ENCODE data around the gene LRP6. TPM values are rescaled to one million over a fixed set of nuclear protein-coding genes. Genes with fewer than 3 reads are reported as not detected.

Gene LRP6
- total and polyA plus RNA-seq, 5 donors = 4.0 to 23.9 (median 20.8) TPM

DNA sequence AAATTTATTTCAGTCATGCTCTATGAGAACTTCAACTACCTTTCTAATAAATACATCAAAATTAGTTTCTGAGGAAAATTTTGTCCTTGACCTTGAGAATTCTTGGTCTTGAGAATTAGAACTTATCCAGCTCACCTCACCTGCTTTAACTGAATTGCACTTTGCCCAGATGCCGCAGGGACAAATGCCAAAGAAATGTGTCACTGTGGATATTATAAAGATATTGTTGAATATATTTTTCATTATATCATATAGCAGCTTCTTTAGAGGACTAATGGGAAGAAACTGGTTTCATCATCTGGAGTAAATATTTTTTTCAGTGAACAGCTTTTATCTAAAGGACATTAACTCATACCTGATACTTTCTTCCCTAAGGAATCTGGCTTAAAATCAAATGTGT is 54.1 kb downstream of the LRP6 start:
- WGBS = 99% methylated on average over 1 of the region's 1 CpG
- Histone ChIP-seq H3K9me3 (ENCODE audit: control insufficient read depth, low read length) (no peaks in the 10 kb centered on the region), H3K4me3 (ENCODE audit: low read length) (no peak overlapping the region), H3K27me3 (ENCODE audit: control insufficient read depth, insufficient read depth) (no peaks in the 10 kb centered on the region), H3K27ac (ENCODE audit: low read length) (no peak overlapping the region), H3K4me1 (ENCODE audit: control insufficient read depth, insufficient read depth, low read length) (peaks cover 1% of the 10 kb centered on the region)
- intact Hi-C loops (cut with DNase I) = no loop called here
- DNase-seq (no peak), ATAC-seq (no peak)

DNA sequence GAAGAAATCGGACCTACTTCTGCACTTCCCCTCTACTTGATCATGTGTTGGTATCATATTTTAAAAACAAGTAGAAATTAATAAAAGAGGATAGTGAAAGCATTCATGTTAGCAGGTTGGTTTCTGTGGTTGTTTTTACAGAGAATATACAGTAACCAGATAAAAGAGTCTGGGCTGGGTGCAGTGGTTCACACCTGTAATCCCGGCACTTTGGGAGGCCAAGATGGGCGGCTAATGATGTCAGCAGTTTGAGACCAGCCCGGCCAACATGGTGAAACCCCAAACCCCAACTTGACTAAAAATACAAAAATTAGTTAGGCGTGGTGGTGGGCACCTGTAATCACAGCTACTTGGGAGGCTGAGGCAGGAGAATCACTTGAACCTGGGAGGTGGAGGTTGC is 55.9 kb downstream of the LRP6 start:
- no peak overlapping the region for H3K27ac ChIP-seq (ENCODE audit: low read length)
- no peaks in the 10 kb centered on the region for H3K9me3 ChIP-seq (ENCODE audit: control insufficient read depth, low read length)
- WGBS = 91% methylated on average over 5 of the region's 5 CpGs
- no peaks in the 10 kb centered on the region for H3K4me1 ChIP-seq (ENCODE audit: control insufficient read depth, insufficient read depth, low read length)
- H3K27me3 ChIP-seq (ENCODE audit: control insufficient read depth, insufficient read depth) = no peaks in the 10 kb centered on the region
- no peak for DNase-seq
- H3K4me3 ChIP-seq (ENCODE audit: low read length) = no peak overlapping the region
- ATAC-seq = no peak
- intact Hi-C loops (cut with DNase I) = no loop called here

DNA sequence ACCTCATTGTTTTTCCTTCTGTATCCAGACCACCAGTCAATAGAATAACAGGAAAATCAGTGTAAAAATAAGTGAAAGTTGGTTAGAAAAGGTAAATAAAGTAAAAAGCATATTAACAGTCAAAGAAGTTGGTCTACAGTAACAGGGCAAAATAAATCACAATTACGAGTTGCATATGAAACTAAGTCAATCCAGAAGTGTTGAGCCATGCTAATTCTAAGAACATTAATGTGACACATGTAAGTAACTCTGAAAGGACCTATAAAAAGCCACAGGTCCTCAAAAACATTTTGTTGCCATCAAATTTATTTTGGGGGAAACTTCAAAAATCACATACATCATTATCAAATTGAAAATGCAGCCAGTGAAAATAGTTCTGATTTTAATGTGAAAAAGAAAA is 56.4 kb downstream of the LRP6 start:
- intact Hi-C loops (cut with DNase I) = no loop called here
- DNase-seq = no peak
- no peaks in the 10 kb centered on the region for H3K9me3 ChIP-seq (ENCODE audit: control insufficient read depth, low read length)
- no peaks in the 10 kb centered on the region for H3K27me3 ChIP-seq (ENCODE audit: control insufficient read depth, insufficient read depth)
- ATAC-seq = no peak
- no peak overlapping the region for H3K4me3 ChIP-seq (ENCODE audit: low read length)
- no peak overlapping the region for H3K27ac ChIP-seq (ENCODE audit: low read length)
- H3K4me1 ChIP-seq (ENCODE audit: control insufficient read depth, insufficient read depth, low read length) = no peaks in the 10 kb centered on the region
- 96% methylated on average over 1 of the region's 1 CpG for WGBS

DNA sequence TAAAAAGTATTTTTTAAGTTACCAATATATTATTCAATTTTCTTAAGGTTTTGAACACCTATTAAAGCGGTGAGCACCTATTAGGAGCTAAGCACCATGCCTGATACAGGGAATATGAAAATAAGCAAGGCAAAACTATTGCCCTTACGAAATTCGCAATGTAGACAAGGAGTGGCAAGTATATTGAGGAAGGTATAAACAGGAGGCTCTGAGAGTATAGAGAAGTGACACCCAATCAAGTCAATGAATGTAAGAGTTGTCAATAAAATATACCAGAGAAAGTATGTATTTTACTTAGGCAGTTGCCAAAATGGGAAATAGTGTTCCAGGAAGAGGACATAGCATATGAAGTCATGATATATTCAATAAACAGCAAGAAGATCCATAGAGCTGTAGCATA is 57.2 kb downstream of the LRP6 start:
- H3K27me3 ChIP-seq (ENCODE audit: control insufficient read depth, insufficient read depth) = no peaks in the 10 kb centered on the region
- H3K9me3 ChIP-seq (ENCODE audit: control insufficient read depth, low read length) = no peaks in the 10 kb centered on the region
- 98% methylated on average over 3 of the region's 3 CpGs for WGBS
- H3K4me1 ChIP-seq (ENCODE audit: control insufficient read depth, insufficient read depth, low read length) = no peaks in the 10 kb centered on the region
- DNase-seq (no peak), ATAC-seq (no peak)
- intact Hi-C loops (cut with DNase I) = no loop called here
- no peak overlapping the region for H3K27ac ChIP-seq (ENCODE audit: low read length)
- H3K4me3 ChIP-seq (ENCODE audit: low read length) = no peak overlapping the region

DNA sequence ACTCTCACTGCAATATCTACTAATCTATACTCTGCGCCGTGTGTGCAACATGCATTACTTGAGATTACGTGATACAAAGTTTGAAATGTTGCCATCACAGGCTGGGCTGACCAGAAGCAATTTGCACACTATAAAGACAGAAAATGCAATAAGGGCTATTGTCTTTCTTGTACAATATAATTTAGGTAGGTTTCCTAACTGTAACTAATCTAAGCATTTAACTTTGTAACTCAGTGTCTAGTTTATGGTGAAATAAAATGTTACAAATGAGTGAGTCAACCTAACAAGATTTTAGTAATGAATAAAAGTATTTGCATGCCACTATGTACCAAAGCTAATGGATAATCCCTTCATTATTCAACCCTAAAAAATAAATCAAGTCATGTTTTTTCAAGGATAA is 57.8 kb downstream of the LRP6 start:
- H3K27me3 ChIP-seq (ENCODE audit: control insufficient read depth, insufficient read depth) = no peaks in the 10 kb centered on the region
- no peak overlapping the region for H3K4me3 ChIP-seq (ENCODE audit: low read length)
- ATAC-seq (no peak), DNase-seq (no peak)
- H3K27ac ChIP-seq (ENCODE audit: low read length) = no peak overlapping the region
- no peaks in the 10 kb centered on the region for H3K4me1 ChIP-seq (ENCODE audit: control insufficient read depth, insufficient read depth, low read length)
- intact Hi-C loops (cut with DNase I) = no loop called here
- H3K9me3 ChIP-seq (ENCODE audit: control insufficient read depth, low read length) = no peaks in the 10 kb centered on the region
- WGBS = 87% methylated on average over 3 of the region's 3 CpGs

DNA sequence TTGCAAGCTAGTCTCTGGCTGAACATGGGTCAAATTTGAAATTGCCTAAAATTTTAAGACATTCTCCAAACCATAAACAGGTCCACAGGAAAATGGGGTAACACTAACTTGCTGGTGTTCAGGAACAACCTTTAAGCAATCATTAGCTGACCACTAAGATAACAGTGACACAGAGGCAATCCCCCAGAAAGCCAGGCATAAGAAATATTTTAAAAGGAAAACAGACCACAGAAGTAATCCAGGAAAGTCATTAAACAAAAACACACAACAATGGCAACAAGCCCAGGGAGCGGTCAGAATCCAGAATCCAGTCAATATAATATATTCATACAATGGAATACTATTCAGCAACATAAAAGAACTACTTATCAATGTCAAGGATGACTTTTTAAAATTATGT is 59.1 kb downstream of the LRP6 start:
- Histone ChIP-seq H3K4me3 (ENCODE audit: low read length) (no peak overlapping the region), H3K27ac (ENCODE audit: low read length) (no peak overlapping the region), H3K9me3 (ENCODE audit: control insufficient read depth, low read length) (no peaks in the 10 kb centered on the region), H3K4me1 (ENCODE audit: control insufficient read depth, insufficient read depth, low read length) (no peaks in the 10 kb centered on the region), H3K27me3 (ENCODE audit: control insufficient read depth, insufficient read depth) (no peaks in the 10 kb centered on the region)
- ATAC-seq = no peak
- no peak for DNase-seq
- intact Hi-C loops (cut with DNase I) = no loop called here
- WGBS = 95% methylated on average over 1 of the region's 1 CpG

DNA sequence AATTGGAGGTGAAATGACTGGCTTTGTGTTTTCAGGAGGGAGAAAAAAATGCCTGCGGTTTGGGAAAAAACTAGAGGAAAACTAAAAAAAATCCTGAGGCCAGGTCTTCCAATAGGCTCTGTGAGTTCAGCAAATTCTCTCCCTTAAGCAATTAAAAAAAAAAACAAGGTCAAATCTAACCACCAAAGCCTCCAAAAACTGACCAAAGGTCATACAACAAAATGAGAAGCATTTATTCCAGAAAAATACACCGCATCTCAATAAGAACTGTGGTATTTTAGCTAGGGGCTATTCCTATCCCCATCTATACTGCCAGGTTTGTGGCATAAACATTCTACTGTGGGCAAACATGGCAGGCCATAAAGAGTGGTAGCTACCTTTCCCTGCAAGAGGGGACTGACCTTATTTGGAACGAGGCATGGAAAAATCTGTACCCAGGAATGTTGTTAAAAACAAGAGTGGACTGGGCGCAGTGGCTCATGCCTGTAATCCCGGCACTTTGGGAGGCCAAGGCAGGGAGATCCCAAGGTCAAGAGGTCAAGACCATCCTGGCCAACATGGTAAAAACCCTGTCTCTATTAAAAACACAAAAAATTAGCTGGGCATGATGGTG is 60.0 kb downstream of the LRP6 start:
- Histone ChIP-seq H3K27ac (ENCODE audit: low read length) (no peak overlapping the region), H3K4me1 (ENCODE audit: control insufficient read depth, insufficient read depth, low read length) (peaks cover 1% of the 10 kb centered on the region), H3K4me3 (ENCODE audit: low read length) (no peak overlapping the region), H3K9me3 (ENCODE audit: control insufficient read depth, low read length) (no peaks in the 10 kb centered on the region), H3K27me3 (ENCODE audit: control insufficient read depth, insufficient read depth) (no peaks in the 10 kb centered on the region)
- intact Hi-C loops (cut with DNase I) = no loop called here
- ATAC-seq (no peak), DNase-seq (no peak)
- WGBS = 91% methylated on average over 5 of the region's 5 CpGs

DNA sequence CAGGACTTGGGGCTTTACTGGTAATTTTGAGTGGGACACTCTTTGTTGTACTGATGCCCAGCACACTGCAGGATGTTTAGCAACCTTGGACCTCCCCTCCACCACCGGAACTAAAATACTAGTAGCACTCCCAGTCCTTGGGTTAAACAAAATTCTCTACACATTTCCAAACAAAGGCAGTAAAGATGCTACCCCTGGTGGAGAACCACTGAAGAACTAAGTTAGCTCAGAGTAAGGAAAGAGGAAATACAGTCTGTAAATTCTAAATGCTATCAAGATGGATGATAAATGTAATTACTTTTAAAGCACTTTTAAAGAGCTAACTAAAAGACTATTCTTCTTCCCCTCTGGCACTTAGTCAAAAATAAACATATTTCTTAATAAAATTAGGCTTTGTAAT is 64.1 kb downstream of the LRP6 start:
- intact Hi-C loops (cut with DNase I) = no loop called here
- H3K27ac ChIP-seq (ENCODE audit: low read length) = no peak overlapping the region
- H3K27me3 ChIP-seq (ENCODE audit: control insufficient read depth, insufficient read depth) = no peaks in the 10 kb centered on the region
- no peak for ATAC-seq
- no peak overlapping the region for H3K4me3 ChIP-seq (ENCODE audit: low read length)
- DNase-seq = no peak
- H3K4me1 ChIP-seq (ENCODE audit: control insufficient read depth, insufficient read depth, low read length) = peaks cover 1% of the 10 kb centered on the region
- 74% methylated on average over 1 of the region's 1 CpG for WGBS
- no peaks in the 10 kb centered on the region for H3K9me3 ChIP-seq (ENCODE audit: control insufficient read depth, low read length)

DNA sequence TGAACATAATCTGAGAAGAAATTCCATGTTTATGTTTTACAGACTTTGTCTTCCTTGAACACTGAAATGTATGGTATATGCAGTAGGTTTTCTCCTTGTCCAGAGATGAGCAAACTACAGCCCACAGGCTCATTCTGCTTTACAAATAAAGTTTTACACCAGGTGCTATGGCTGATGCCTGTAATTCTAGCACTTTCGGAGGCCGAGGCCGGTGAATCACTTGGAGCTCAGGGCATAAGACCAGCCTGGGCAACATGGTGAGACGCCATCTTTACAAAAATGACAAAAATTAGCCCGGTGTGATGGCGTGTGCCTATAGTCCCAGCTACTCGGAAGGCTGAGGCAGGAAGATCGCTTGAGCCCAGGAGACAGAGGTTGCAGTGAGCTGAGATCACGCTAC is 64.7 kb downstream of the LRP6 start:
- WGBS = 92% methylated on average over 9 of the region's 9 CpGs
- Histone ChIP-seq H3K27ac (ENCODE audit: low read length) (no peak overlapping the region), H3K4me1 (ENCODE audit: control insufficient read depth, insufficient read depth, low read length) (peaks cover 1% of the 10 kb centered on the region), H3K27me3 (ENCODE audit: control insufficient read depth, insufficient read depth) (no peaks in the 10 kb centered on the region), H3K9me3 (ENCODE audit: control insufficient read depth, low read length) (no peaks in the 10 kb centered on the region), H3K4me3 (ENCODE audit: low read length) (no peak overlapping the region)
- intact Hi-C loops (cut with DNase I) = no loop called here
- DNase-seq = no peak
- no peak for ATAC-seq

DNA sequence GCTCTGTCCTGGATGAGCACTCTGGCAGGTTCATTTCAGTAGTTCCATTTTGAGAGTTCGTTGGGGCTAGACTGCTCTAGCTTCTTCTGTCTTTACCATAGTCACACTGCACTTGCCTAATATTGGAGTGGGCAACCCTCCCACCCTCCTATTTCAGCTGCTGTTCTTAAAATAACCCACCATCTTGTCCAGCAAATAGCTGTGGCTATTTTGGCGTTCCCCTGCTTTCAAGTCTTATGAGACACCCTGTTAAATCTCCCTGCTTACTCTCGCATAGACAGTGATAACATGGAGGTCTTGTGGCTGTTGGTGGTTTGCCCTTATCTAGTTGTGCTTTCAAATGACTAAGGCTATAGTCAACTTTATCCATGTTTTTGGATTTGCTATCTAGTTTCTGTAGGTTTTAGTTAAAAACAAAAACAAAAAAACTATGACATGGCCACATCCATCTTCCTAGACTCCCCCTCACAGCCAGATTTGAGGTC is 65.5 kb downstream of the LRP6 start:
- Histone ChIP-seq H3K27ac (ENCODE audit: low read length) (peak overlapping the region; percentile 36), H3K4me1 (ENCODE audit: control insufficient read depth, insufficient read depth, low read length) (peaks cover 1% of the 10 kb centered on the region), H3K9me3 (ENCODE audit: control insufficient read depth, low read length) (no peaks in the 10 kb centered on the region), H3K4me3 (ENCODE audit: low read length) (no peak overlapping the region), H3K27me3 (ENCODE audit: control insufficient read depth, insufficient read depth) (no peaks in the 10 kb centered on the region)
- DNase-seq (no peak), ATAC-seq (peak; percentile 36 to 64)
- intact Hi-C loops (cut with DNase I) = no loop called here
- WGBS = 56% methylated on average over 3 of the region's 3 CpGs

DNA sequence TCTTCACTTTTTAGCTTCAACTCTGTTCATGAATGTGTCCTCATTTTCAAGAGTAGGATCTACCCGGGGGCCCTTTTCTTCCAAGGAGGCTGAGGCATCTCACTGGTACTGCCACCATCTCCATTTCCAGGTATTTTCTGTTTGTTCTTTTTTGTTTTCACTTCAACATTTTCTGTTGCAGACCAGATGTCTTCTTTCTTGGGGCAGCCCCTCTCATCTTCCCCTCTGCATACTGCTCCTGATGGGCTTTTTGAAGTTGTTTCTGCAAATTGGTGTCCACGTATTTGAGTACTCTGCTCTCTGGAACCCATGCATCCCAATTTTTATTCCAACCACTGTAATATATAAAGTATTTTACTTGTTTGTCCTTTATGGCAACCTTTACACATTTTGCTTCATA is 66.5 kb downstream of the LRP6 start:
- Histone ChIP-seq H3K9me3 (ENCODE audit: control insufficient read depth, low read length) (no peaks in the 10 kb centered on the region), H3K4me3 (ENCODE audit: low read length) (no peak overlapping the region), H3K27me3 (ENCODE audit: control insufficient read depth, insufficient read depth) (no peaks in the 10 kb centered on the region), H3K27ac (ENCODE audit: low read length) (no peak overlapping the region), H3K4me1 (ENCODE audit: control insufficient read depth, insufficient read depth, low read length) (peaks cover 1% of the 10 kb centered on the region)
- intact Hi-C loops (cut with DNase I) = no loop called here
- 98% methylated on average over 2 of the region's 2 CpGs for WGBS
- ATAC-seq (no peak), DNase-seq (no peak)

DNA sequence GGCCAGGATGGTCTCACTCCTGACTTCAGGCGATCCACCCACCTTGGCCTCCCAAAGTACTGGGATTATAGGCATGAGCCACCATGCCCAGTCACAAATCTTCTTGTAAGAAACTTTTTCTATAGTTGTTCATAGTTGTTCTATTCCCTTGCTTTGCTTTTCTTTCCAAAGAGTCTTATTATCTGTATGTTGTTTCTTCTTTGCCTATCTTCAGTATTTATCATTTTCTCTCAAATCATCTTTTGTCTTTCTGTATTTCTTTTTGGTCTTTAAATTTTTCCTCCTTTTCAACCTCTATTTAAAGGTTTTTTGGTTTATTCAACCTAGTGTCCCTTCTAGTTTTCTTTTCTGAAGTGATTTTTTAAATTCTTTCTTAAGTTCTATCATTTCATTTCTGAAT is 68.7 kb downstream of the LRP6 start:
- 98% methylated on average over 1 of the region's 1 CpG for WGBS
- ATAC-seq (no peak), DNase-seq (no peak)
- no peaks in the 10 kb centered on the region for H3K27me3 ChIP-seq (ENCODE audit: control insufficient read depth, insufficient read depth)
- peaks cover 1% of the 10 kb centered on the region for H3K4me1 ChIP-seq (ENCODE audit: control insufficient read depth, insufficient read depth, low read length)
- no peak overlapping the region for H3K27ac ChIP-seq (ENCODE audit: low read length)
- H3K9me3 ChIP-seq (ENCODE audit: control insufficient read depth, low read length) = no peaks in the 10 kb centered on the region
- intact Hi-C loops (cut with DNase I) = no loop called here
- no peak overlapping the region for H3K4me3 ChIP-seq (ENCODE audit: low read length)

Data from right cardiac atrium (tissue), 5 donors.